ENCODE results near the gene WTIP. TPM values are rescaled to one million over a fixed set of nuclear protein-coding genes. Genes with fewer than 3 reads are reported as not detected.

The WTIP gene
- total RNA-seq, 2 experiments from 2014 or later = 0.50 to 0.70 TPM

DNA sequence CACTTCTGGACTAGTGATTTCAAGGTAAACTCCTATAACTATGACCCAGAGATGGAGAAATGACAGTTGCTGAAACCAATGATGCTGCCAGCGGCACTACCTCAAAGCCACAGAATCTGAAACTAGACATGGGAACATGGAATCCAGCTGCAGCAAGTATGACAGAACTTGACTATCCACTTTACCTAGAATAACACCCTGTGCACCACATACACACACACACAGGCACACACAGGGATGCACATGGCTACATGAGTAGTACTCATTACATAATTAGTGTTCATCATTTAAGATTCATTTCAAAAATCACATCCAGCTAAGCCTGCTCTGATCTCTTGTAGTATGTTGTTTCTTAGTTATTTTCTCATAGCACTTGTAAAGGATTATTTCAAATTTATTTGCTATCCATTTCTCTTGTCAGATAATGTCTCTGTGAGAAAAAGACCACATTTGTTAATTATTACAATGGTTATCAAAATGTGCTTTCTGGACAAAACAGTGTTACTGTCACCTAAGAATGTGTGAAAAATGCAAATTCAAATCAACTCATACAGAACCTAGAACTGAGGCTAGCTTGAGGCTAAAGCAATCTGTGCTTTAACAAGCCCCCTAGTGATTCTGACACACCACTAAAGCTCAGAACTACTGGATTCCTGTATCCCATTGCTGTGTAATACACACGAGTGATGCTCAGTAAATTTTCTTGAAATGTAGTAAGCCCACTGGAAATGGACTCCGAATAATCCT lies 59.4 kb downstream of the WTIP start:
- ChIA-PET POLR2A (no interaction called here), CTCF (no interaction called here)

DNA sequence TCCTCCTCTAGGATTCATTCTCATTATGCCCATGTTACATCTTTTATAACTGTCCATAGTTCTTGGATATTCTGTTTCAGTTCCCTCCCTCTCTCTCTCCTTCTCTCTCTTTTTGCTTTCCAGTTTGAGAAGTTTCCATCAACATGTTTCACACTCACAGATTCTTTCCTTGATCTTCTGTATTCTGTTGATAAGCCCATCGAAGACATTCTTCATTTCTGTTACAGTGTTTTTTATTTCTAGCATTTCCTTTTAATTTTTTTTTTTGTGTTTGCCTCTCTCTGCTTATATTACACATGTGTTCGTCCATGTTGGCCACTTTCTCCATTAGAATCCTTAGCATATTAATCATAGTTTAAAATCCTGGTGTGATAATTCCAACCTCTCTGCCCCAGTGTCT lies 68.3 kb downstream of the WTIP start:
- POLR2A ChIA-PET = no interaction called here
- CTCF ChIA-PET = no interaction called here

DNA sequence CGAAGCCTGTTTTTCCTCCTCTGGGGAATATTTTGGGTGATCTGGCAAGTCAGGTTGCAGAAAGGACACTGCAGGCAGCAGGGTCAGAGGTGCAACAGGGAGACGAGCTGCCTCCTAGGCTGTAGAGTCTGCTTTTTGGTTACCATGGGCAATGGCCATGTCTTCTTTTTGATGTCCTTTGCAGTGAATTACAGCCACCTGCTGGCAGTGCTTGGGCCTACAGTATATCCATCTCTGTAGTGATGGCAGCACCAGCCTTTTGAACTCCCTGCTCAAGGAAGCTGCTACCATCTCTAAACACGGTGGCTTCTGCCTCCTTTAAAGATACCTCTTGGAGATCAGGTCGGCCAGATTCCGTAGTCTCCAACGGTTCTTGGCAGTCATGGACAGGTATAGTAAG lies 73.9 kb downstream of the WTIP start:
- ChIA-PET POLR2A (no interaction called here), CTCF (no interaction called here)

DNA sequence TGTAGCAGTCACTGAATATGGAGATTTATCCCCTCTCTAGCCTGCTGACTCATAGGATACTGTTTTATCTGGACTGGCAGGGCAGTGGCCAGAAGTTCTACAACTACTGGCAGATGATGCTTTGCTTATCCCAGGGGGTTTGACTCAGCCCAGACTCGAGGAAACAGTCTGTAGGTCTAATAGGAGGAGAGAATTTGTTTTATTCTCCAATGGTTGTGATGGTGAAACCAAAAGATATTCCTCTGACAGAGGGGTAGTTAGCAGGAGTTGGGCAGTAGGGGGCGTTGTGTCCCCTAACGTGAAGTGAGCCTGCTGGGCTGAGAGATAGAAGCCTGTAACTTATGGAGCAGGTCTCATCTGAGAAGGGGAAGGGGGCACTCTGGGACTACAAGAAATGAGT lies 74.9 kb downstream of the WTIP start:
- POLR2A ChIA-PET = no interaction called here

DNA sequence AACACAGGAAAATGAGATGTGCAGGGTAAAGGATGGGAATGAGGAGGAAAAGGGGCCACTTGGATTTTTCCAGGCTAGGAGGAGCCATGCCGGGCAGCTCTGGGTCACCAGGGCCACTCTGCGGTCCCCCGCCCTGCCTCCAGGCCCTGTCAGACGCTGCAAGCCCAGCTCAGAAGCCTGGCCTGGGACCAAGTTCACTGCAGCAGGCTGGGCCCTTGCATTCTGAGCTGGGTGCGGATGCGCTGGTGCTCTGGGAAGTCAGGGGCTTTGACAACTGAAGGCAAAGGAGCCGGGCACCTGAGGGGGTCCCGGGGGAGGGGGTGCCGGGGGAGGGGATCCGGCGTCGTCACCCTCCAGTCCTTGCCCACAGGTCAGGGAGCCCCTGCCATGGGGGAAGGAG lies 77.5 kb downstream of the WTIP start:
- ChIA-PET POLR2A (no interaction called here), CTCF (no interaction called here)

More for the DNA sequence above, 74.9 kb downstream of the WTIP start:
- CTCF ChIA-PET = no interaction called here

DNA sequence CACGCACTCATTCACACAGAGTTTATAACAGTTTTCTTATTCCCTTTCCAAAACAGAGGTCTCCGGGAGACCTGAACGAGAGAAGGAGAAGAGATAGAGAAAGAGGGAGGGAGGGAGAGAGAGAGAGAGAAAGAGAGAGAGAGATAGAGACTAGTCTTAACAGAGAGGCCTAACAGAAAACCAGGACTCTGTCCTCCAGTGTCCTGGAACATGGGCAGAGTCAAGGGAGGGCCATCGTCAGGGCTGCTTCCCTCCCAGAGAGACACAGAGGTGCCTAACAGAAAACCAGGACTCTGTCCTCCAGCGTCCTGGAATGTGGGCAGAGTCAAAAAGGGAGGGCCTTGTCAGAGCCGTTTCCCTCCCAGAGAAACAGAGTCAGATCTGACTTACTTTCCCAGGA lies 78.7 kb downstream of the WTIP start:
- ChIA-PET CTCF (no interaction called here), POLR2A (no interaction called here)

Other genes with a start within 250 kb of the WTIP start
- 10 to 100 TPM; 10.5 to 11.4 TPM for gene GARRE1, start 227.2 kb upstream of the WTIP start, total RNA-seq
- 100 to 1,000 TPM; 675 to 677 TPM for gene GPI, start 116.6 kb upstream of the WTIP start, total RNA-seq
- 10 to 100 TPM; 38.2 to 40.3 TPM for gene PDCD2L, start 77.4 kb upstream of the WTIP start, total RNA-seq
- 100 to 1,000 TPM; 167 to 168 TPM for gene UBA2, start 53.4 kb upstream of the WTIP start, total RNA-seq
- under 1 TPM in 1 of 2 experiments, not detected in 1; 0.19 TPM for gene SCGB2B2, start 195.4 kb downstream of the WTIP start, total RNA-seq
- gene ZNF302, start 195.9 kb downstream of the WTIP start, total RNA-seq = 10 to 100 TPM; 12.1 to 12.3 TPM

Data from activated CD8-positive, alpha-beta memory T cell treated with anti-CD3 and anti-CD28 coated beads for 36 hours (primary cell).